Panc1 (cell line): ENCODE data around the gene ZBTB20. TPM values are rescaled to one million over a fixed set of nuclear protein-coding genes. Genes with fewer than 3 reads are reported as not detected.

Experiments
- ATAC-seq: fragments of 200-7000 bp; cut with Tn5 transposase; 2 replicates; pipeline ENCODE4 v1.9.1; 2020; ENCODE audit warnings: mild to moderate bottlenecking, moderate library complexity
- BruUV-seq: library from RNA; stranded (reverse); fragments of 400-500 nt; replicated peaks from 2 replicates; lab custom pipeline; 2021; lab: Mats Ljungman, UMichigan
- CTCF ChIA-PET: fragments of 300-600 bp; sonication (Branson Sonifier 250); formaldehyde crosslinking; loops from one replicate; lab custom pipeline; 2022; ENCODE audit warnings: antibody characterized with exemption; lab: Charles Lee
- POLR2A ChIA-PET: fragments of 300-600 bp; sonication (Branson Sonifier 250); formaldehyde crosslinking; loops from one replicate; lab custom pipeline; 2022; ENCODE audit warnings: antibody characterized with exemption; lab: Charles Lee
- DNase-seq: peaks from one replicate; pipeline ENCODE4 v3.0.0-alpha.2; 2010; ENCODE audit warnings: low read depth, low spot score
- H3K27ac ChIP-seq: 2 replicates; pipeline ENCODE4 v1.5.1; 2011; ENCODE audit warnings: mild to moderate bottlenecking, low read length, inconsistent platforms
- H3K27me3 ChIP-seq: fragments of 200-500 bp; sonication (Bioruptor generic); 2 replicates; pipeline ENCODE4 v1.6.0; 2014; ENCODE audit warnings: low read length, inconsistent platforms; ENCODE audit not compliant: control insufficient read depth, insufficient read depth
- H3K36me3 ChIP-seq: fragments of 200-500 bp; sonication (Bioruptor generic); 2 replicates; pipeline ENCODE4 v1.5.1; 2014; ENCODE audit warnings: inconsistent platforms, mild to moderate bottlenecking, low read length, moderate library complexity; ENCODE audit not compliant: control insufficient read depth, insufficient read depth
- H3K4me1 ChIP-seq: 2 replicates; pipeline ENCODE4 v1.5.1; 2011; ENCODE audit warnings: inconsistent platforms, mild to moderate bottlenecking, low read length, moderate library complexity; ENCODE audit not compliant: control insufficient read depth, insufficient read depth
- H3K4me3 ChIP-seq, 2 experiments: 2 replicates each; pipeline ENCODE4 v1.5.1; 2011 to 2012; ENCODE audit warnings: low read depth in 2 of 2, low read length in 2 of 2, mild to moderate bottlenecking in 2 of 2, inconsistent platforms in 1 of 2, moderate library complexity in 1 of 2
- H3K9me3 ChIP-seq: fragments of 200-500 bp; sonication (Bioruptor generic); 2 replicates; pipeline ENCODE4 v1.5.1; 2014; ENCODE audit warnings: low read depth, mild to moderate bottlenecking, inconsistent platforms, low read length, moderate library complexity; ENCODE audit not compliant: control insufficient read depth, insufficient read depth
- CTCF ChIP-seq: fragments of 450-650 bp; IDR thresholded peaks from 2 replicates; pipeline ENCODE4 v1.5.1; 2017; ENCODE audit warnings: mild to moderate bottlenecking
- POLR2AphosphoS5 ChIP-seq: IDR thresholded peaks from 2 replicates; pipeline ENCODE4 v1.6.1; 2012; ENCODE audit warnings: mild to moderate bottlenecking, low read depth, low read length, moderate library complexity
- REST ChIP-seq, 2 experiments: IDR thresholded peaks; 2 replicates each; pipeline ENCODE4 v1.6.1; 2011 to 2012; ENCODE audit warnings: low read depth in 2 of 2, control low read depth in 1 of 2, low read length in 1 of 2, mild to moderate bottlenecking in 1 of 2, moderate library complexity in 1 of 2; ENCODE audit not compliant: insufficient read depth in 1 of 2
- SIN3A ChIP-seq: IDR thresholded peaks from 2 replicates; pipeline ENCODE4 v1.6.1; 2012; ENCODE audit warnings: low read depth, mild to moderate bottlenecking, low read length, moderate library complexity, borderline replicate concordance; ENCODE audit not compliant: insufficient read depth
- TCF7L2 ChIP-seq: IDR thresholded peaks from 2 replicates; pipeline ENCODE4 v1.6.1; 2011; ENCODE audit warnings: mild to moderate bottlenecking, low read depth, low read length, inconsistent platforms
- in situ Hi-C: cut with HindIII; loops from 2 replicates; pipeline ENCODE4 v1.10.0; 2016; ENCODE audit warnings: low sequenced_read_pairs, low pct_unique_long_range_greater_than_20kb
- intact Hi-C: fragments of 100-400 bp; cut with micrococcal nuclease; formaldehyde crosslinking; loops from one replicate; pipeline ENCODE4 v1.10.0; 2022; ENCODE audit not compliant: unreplicated experiment
- total RNA-seq: library from RNA; stranded (reverse); gene quantifications from one replicate; pipeline ENCODE4 v1.2.1, GENCODE V29; 2021; ENCODE audit not compliant: unreplicated experiment

ZBTB20 gene
- total RNA-seq, 1 experiment from 2014 or later, result 4.1 TPM

- intact Hi-C loops (no loop called here), in situ Hi-C loops (no loop called here)
- Histone ChIP-seq H3K27ac (no peak overlapping the region), H3K36me3 (no peaks in the 10 kb centered on the region), H3K4me3 (no peak overlapping the region), H3K27me3 (no peaks in the 10 kb centered on the region), H3K4me1 (no peaks in the 10 kb centered on the region), H3K9me3 (0 out of 2 replicates have a peak, but pooled peaks cover 5% of the 10 kb centered on the region)
- ChIA-PET POLR2A (no interaction called here), CTCF (no interaction called here)
- no peak for ATAC-seq
- no peak for DNase-seq
- BruUV-seq, result no TSS peak
- TF ChIP-seq SIN3A (no peak), CTCF (no peak), POLR2AphosphoS5 (no peak), REST (IDR thresholded peaks at IDR 0.05; ENCODE audit: insufficient read depth in 1 of 2, low read depth in 2 of 2, low read length in 1 of 2) (no peak), TCF7L2 (no peak)
Observed at GRCh38 chr3:114659109-114660061, 487.7 kb downstream of the ZBTB20 start.

GRCh38 chr3:114651555-114651954 is 495.5 kb downstream of the ZBTB20 start:
- ATAC-seq (no peak), DNase-seq (no peak)
- Histone ChIP-seq H3K9me3 (no peaks in the 10 kb centered on the region; the same call in 1 of the 2 replicates), H3K27ac (no peak overlapping the region), H3K4me3 (no peak overlapping the region), H3K27me3 (no peaks in the 10 kb centered on the region), H3K4me1 (no peaks in the 10 kb centered on the region), H3K36me3 (no peaks in the 10 kb centered on the region)
- in situ Hi-C loops (no loop called here), intact Hi-C loops (no loop called here)
- POLR2A ChIA-PET, result no interaction called here
- no TSS peak for BruUV-seq
- TF ChIP-seq CTCF (no peak), REST (IDR thresholded peaks at IDR 0.05; ENCODE audit: insufficient read depth in 1 of 2, low read depth in 2 of 2, low read length in 1 of 2) (no peak), TCF7L2 (no peak), SIN3A (no peak), POLR2AphosphoS5 (no peak)
- CTCF ChIA-PET, result no interaction called here
